HL-60 (cell line): ENCODE measurements around the gene P2RX3.
A peak's percentile ranks its signal among the peaks of the same experiment; 100 is the strongest.

Experiments
- DNase-seq, 2 experiments: peaks; one replicate each; pipeline ENCODE4 v3.0.0-alpha.2; 2010 to 2020; ENCODE audit warnings: low read depth in 1 of 2, low spot score in 1 of 2
- H3K27ac ChIP-seq: fragments of 250-450 bp; sonication (Bioruptor Pico); replicated peaks from 2 replicates; pipeline ENCODE4 v1.5.1; 2020; ENCODE audit warnings: mild to moderate bottlenecking, moderate library complexity
- H3K27me3 ChIP-seq: fragments of 250-450 bp; sonication (Bioruptor Pico); 2 replicates; pipeline ENCODE4 v1.5.1; 2021; ENCODE audit warnings: mild to moderate bottlenecking, moderate library complexity; ENCODE audit not compliant: insufficient read depth, poor library complexity, severe bottlenecking
- H3K4me3 ChIP-seq: replicated peaks from 2 replicates; pipeline ENCODE4 v1.5.1; 2011; ENCODE audit warnings: mild to moderate bottlenecking, control low read depth, low read length; ENCODE audit not compliant: insufficient read depth
- CTCF ChIP-seq: IDR thresholded peaks from one replicate; pipeline ENCODE4 v1.5.1; 2011; ENCODE audit warnings: low read length, control low read depth, inconsistent platforms; ENCODE audit not compliant: insufficient read depth
- GABPA ChIP-seq: IDR thresholded peaks from 2 replicates; pipeline ENCODE4 v1.6.1; 2012; ENCODE audit warnings: low read depth
- POLR2AphosphoS5 ChIP-seq: IDR thresholded peaks from 2 replicates; pipeline ENCODE4 v1.6.1; 2012; ENCODE audit warnings: low read depth
- REST ChIP-seq: IDR thresholded peaks from 2 replicates; pipeline ENCODE4 v1.6.1; 2012; ENCODE audit warnings: low read depth; ENCODE audit not compliant: insufficient replicate concordance
- SPI1 ChIP-seq: IDR thresholded peaks from 2 replicates; pipeline ENCODE4 v1.6.1; 2012; ENCODE audit warnings: low read depth, mild to moderate bottlenecking, borderline replicate concordance

The P2RX3 gene

GRCh38 chr11:57324886-57325734 lies 13.0 kb upstream of the P2RX3 start, which contains the start of gene TNKS1BP1:
TNKS1BP1 (minus strand) TSS chr11:57324952; CDS start chr11:57321885, 3,067 bp downstream.
- TF ChIP-seq POLR2AphosphoS5 (peak; percentile 72), CTCF (no peak)
- DNase-seq = peak; percentile 91 to 96
- Histone ChIP-seq H3K4me3 (peak within 1 kb of the TSS; percentile 64), H3K27ac (peak within 1 kb of the TSS; percentile 75), H3K27me3 (no peaks in the 10 kb centered on the region)

- TF ChIP-seq CTCF = no peak
- TF ChIP-seq POLR2AphosphoS5 = no peak
- TF ChIP-seq REST = no peak
- TF ChIP-seq GABPA = no peak
- no peak for TF ChIP-seq SPI1
- H3K27ac ChIP-seq = peak overlapping the region; percentile 75
- no peak for DNase-seq
- no peaks in the 10 kb centered on the region for H3K27me3 ChIP-seq
- peak overlapping the region; percentile 64; the same call in 1 of the 2 replicates for H3K4me3 ChIP-seq
These were observed 12.5 kb upstream of the P2RX3 start for GRCh38 chr11:57325735-57326048.

- Histone ChIP-seq H3K27ac (no peak overlapping the region), H3K27me3 (no peaks in the 10 kb centered on the region), H3K4me3 (no peak overlapping the region)
- TF ChIP-seq CTCF = no peak
- no peak for TF ChIP-seq POLR2AphosphoS5
- TF ChIP-seq SPI1 = no peak
- TF ChIP-seq GABPA = no peak
- TF ChIP-seq REST = no peak
- DNase-seq = no peak
These were observed 10.4 kb upstream of the P2RX3 start for GRCh38 chr11:57327721-57328120.
